HG02938 (cell line): ENCODE data around the gene TH.

Experiments used
- ATAC-seq: cut with Tn5 transposase; IDR thresholded peaks from one replicate; pipeline ENCODE4 v1.9.1; 2021; ENCODE audit warnings: mild to moderate bottlenecking, moderate library complexity; ENCODE audit not compliant: unreplicated experiment

TH gene

GRCh38 chr11:2209370-2209801, 37.8 kb upstream of the TH start:
- ATAC-seq, result no peak

- no peak for ATAC-seq
These were observed 37.2 kb upstream of the TH start for GRCh38 chr11:2208691-2209369.

DNA sequence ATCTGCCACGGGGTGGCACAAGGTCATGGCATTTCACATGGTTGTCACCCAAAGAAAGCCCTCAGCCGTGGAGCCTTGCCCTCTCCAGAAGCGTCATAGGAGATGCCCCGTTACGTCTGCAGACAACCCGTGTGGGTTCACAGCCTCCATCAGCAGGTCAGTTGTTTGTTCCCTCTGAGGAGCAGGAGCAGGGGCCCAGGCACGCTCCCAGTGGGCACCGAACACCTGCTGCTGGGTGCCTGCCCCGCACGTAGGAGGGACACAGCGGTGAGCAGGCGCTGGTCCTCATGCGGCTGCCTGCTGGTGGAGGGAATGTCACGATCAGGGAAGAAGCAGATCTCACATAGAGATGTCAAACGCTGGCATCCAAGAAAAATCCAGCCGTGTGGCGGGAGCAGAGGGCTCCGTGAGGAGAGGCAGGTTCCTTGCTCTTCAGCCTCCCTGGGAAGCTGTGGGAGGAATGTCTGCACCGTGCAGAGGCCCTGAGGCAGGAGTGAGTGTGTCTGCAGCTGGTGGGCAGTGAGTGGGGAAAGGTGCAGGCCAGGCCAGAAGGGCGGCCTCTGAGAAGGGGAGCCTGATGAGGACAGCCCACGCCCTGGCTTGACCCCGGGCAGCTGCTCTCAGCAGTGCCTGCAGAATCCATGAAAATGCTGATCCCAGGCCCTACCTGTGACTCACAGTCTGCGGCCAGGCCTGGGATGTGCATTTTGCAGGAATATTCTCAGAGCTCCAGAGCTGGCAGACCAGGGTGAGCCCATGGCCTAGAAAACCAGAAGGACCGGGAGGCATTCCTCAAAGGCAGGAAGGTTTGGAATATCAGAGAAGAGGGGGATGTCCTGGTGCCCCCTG, 36.4 kb upstream of the TH start:
- no peak for ATAC-seq

DNA sequence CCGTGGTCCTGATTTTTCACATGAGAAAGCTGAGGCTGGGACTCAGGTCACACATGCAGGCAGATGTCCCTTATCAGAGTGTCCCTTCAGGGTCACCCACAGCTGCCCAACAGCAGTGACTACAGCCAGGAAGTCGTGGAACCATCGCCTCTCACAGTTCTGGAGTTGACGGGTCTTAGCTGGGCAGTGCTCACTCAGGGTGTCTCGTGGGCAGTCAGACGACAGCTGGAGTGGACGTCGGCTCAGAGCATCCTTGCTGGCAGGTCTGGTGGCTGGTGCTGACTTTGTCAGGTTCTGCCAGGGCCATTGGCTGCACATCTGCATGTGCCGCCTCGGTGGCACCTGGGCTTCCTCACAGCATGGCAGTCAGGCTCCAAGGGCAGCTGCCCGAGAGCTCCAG, 35.6 kb upstream of the TH start:
- ATAC-seq, result no peak

- ATAC-seq, result no peak
These were observed 34.5 kb upstream of the TH start for GRCh38 chr11:2205981-2206690.

- no peak for ATAC-seq
These were observed 33.7 kb upstream of the TH start for GRCh38 chr11:2205214-2205720.

DNA sequence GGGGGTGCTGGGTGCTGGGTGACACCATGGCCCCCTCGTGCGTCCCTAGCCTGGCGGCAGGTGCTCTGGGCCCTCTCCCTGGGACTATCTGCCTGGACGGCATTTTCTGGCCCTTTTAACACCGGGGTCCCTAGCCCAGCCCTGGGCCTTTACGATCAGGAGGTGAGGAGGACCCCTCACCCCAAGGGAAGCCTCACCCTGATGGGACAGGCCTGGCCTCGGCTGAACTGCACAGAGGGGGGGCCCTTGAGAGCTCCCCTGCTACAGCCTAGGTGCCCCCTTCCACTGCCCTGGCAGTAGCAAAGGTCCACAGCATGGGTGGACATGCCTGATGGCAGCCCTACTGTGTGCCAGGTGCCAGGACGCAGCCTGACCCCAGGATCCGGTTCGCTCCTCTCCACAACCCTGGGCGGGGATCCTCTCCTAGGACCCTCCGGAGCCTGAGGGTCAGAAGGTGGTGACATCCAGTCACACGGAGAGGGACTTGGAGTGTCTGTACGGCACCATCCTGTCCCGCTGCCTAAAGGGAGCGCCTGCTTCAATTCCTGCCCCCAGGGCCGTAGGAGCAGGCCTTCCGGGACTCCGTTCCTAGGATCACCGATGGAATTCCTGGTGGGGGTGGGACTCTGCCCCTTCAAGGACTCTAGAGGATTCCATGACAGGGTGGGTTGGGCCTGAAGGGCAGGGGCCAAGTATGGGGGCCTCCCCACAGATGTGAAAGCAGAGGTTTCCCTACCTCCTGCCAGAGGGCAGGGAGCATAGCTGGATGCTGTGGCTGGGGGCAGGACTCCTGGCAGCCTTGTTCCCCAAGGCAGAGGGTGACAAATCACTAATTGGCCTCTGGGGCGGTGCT, 33.0 kb upstream of the TH start:
- ATAC-seq, result no peak

DNA sequence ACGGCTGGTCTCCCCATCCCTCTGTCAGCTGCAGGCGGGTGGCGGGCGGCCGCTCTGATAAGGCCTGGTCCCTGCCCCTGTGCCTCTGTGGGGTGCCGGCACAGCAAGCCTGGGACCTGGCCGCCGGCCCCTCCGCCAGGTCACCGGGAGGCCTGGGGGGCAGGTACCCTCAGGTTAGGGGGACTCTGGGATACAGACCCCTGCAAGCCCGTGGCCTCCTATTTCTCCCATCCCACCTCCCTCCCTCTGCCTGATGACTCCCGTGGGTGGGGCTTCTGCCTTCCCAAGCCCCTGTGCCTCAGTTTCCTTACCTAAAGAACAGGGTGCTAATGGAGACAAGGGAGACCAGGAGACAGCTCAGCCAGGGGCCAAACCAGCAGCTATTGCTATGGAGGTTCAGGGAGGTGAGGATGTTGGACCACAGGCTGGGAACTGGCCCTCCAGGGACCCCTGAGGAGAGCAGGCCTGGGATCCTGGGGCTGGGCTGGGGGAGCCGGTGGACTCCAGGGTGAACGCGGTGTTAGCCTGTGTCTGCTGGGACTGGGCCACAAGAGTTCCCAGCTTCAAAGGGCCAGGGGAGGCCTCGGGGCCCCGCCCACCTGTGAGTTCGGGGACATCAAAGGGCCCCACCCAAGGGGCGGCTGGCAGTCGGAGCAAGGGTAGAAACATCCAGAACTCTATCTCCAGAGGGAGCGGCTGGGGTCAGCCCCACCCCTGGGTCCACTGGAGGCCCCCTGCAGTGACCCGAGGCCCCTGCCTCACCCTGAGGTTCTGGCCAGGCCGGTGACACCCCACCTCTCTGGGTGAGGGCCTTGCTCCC, 32.0 kb upstream of the TH start:
- ATAC-seq, result no peak

DNA sequence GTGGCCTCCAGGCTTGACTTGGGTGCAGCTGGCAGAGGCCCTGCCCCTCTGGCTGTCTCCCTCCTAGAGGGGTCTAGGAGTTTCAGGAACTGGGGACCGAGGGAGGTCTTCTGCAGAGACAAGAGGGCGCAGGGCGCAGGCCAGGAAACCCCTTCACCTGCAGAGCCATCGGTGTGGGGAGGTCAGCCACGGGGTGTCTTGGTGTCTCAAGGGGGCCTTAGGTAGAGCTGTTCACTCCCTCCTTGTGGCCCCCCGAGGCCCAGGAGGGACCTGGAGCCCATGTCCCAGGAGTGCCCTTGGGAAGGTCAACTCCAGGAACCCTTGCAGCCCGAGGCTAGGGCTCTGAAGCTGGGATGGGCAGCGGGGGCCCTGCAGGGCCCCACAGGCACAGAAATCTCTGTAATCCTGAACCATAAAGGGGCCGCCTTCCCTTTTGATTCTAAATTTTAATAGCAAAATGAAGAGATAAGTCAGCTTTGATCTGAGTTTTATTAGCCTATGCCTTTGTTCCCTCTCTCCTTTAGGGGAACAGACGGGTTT, 31.4 kb upstream of the TH start:
- ATAC-seq, result no peak

- ATAC-seq, result no peak
These were observed 30.7 kb upstream of the TH start for GRCh38 chr11:2202071-2202899.

- no peak for ATAC-seq
These were observed 29.9 kb upstream of the TH start for GRCh38 chr11:2201542-2201941.

- ATAC-seq, result no peak
These were observed 29.4 kb upstream of the TH start for GRCh38 chr11:2200957-2201519.

DNA sequence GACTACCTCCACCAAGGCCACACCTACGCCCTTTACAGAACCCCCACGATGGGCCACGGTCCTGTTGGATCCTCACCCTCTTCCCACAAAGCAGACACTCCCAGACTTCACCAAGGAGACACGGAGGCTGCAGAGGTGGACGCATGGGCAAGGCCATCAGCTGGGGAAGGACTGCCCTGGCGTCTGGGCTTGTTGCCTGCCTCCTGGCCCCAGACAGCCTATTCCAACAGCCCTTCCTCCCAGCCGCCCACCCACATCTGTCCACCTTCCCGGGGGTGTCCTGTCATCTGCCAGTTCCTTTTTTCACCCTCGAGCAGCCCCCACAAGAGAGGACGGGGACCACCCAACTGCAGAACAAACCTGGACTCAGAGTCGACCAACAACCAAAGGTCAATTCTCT, 28.9 kb upstream of the TH start:
- no peak for ATAC-seq

DNA sequence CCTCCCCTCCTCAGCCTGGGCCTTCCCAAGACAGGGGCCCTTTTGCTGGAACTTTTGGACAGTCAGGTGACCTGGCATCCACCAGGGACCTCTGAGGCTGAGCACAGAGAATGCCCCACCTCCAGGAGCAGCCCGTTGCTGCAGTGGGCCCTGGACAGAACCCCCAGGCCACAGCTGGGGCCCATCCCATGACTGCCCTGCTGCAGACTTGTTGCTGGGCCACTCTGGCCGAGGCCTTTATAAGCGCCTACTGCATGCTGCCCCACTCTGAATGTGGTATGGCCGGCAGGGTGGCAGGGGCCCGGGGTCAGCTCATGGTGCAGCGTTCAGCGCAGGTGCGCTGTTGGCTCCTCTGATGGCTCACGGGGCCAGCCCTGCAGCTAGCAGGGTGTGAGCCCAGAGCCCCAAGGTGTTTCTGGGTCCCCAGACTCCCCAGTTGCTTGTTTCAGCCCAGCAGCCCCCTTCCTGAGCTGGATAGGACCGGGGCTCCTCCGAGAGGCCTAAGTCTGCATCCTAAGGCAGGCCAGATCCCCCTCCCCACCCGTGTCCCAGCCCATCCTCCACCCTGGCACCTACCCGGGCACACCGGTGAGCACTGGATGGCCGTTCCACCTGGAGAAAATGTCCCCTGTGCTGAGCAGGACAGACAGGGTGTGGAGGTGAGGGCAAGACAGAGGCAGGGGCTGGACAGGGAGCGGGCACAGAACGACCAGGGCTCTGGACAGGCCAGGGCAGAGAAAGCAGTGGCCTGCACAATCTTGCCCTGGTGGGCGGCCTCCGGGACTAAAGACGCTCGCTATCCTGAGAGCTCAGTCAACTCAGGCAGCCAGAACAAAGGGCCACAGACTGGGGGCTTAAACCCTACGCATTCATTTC, 28.1 kb upstream of the TH start:
- no peak for ATAC-seq

DNA sequence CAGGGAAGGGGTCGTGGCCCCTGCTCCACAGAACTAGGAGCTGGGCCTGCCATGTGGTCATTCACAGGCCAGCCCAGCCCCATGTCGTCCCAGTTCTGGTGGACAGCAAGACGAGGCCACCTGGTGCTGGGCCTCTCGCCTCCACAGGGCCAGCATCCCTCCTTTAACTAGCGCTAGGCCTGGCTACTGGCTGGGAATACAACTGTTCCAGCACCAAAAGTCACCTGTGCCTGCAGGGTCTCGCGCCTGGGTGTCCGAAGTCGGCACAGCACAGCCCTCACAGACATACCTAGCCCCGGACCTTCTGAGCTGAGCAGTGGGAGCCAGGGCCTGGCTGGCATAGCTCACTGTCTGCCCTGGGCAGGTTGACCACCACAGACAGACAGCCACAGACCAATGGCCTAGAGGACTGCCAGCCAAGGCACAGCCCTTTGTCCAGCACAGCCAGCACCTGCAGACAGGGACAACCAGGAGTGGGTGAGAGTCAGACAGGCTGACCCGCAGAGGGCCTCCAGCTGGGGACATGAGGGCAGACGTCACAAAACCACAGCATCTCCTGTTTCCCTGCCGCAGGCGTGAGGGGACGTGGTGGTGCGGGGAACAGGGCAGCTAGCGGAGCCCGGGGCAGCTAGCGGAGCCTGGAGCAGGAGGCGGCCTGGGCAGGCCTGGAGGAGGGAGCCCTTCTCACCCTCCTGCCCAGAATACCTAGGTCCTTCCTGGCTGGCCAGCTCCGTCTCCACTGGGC, 27.2 kb upstream of the TH start:
- no peak for ATAC-seq

- ATAC-seq, result no peak
These were observed 26.3 kb upstream of the TH start for GRCh38 chr11:2197771-2198520.
